Ovary (tissue), 3 donors: ENCODE measurements around the gene TPX2.

Experiments
- CTCF ChIP-seq, 3 donors: fragments of 450-650 bp in 2 of 3; fragments of 200-600 bp in 1 of 3; IDR thresholded peaks; one replicate each; pipeline versions ENCODE4 v1.5.1 to v1.8.0; 2016 to 2022; ENCODE audit warnings: antibody characterized with exemption in 3 of 3, mild to moderate bottlenecking in 1 of 3
- EP300 ChIP-seq: sonication (generic); formaldehyde crosslinking; IDR thresholded peaks from one replicate; pipeline ENCODE4 v1.6.1; 2017; ENCODE audit warnings: antibody characterized with exemption
- POLR2A ChIP-seq: fragments of 450-650 bp; IDR thresholded peaks from one replicate; pipeline ENCODE4 v1.6.1; 2017; ENCODE audit warnings: antibody characterized with exemption, mild to moderate bottlenecking, moderate library complexity
- donor health status: DM: no; HTN: no; CAD: no.

- TF ChIP-seq CTCF (IDR thresholded peaks at IDR 0.05) (no peak), POLR2A (no peak), EP300 (no peak)
These were observed 41.7 kb downstream of the TPX2 start for GRCh38 chr20:31780839-31781238.
